ENCODE results near the gene NLE1. TPM values are rescaled to one million over a fixed set of nuclear protein-coding genes. Genes with fewer than 3 reads are reported as not detected.

The NLE1 gene
- polyA plus RNA-seq, 1 donor from 2014 or later, result 30.8 TPM

DNA sequence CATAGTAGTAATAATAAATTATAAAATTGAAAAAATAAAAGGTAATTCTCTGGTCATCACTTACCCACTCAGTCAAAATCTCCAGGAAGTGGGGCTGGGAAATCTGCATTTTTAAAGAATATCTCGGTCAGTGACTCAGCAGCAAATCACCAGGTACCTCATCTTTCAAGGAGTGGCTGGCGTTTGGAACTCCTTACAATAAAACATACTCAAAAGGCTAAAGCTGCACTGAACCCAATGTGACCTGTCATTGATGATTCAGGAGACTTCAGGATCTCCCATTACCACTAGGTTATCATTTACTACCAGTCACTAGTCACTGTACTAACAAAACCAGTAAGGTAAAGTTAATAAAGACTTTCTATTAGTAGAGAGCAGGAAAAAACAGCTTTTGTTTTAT, 57.1 kb downstream of the NLE1 start:
- no peak for TF ChIP-seq TAF1 (IDR thresholded peaks at IDR 0.05; ENCODE audit: low read depth)
- H3K9me2 ChIP-seq (ENCODE audit: insufficient read depth, low read length), result no peaks in the 10 kb centered on the region
- no peak overlapping the region for H3K4me2 ChIP-seq (ENCODE audit: low read length)
- H3K36me3 ChIP-seq (ENCODE audit: insufficient read depth, low read length), result no peaks in the 10 kb centered on the region
- no peak overlapping the region for H3K9ac ChIP-seq (ENCODE audit: low read length)
- no peak overlapping the region for H3K4me3 ChIP-seq (ENCODE audit: low read length)
- no peaks in the 10 kb centered on the region for H4K20me1 ChIP-seq (ENCODE audit: insufficient read depth)
- no peaks in the 10 kb centered on the region for H3K27me3 ChIP-seq (ENCODE audit: insufficient read depth, low read depth, low read length)
- H3K9me3 ChIP-seq (ENCODE audit: low read length), result no peaks in the 10 kb centered on the region
- H2AFZ ChIP-seq (ENCODE audit: low read depth, low read length), result no peak overlapping the region
- H3K27ac ChIP-seq (ENCODE audit: low read length), result no peak overlapping the region
- peaks cover 16% of the 10 kb centered on the region for H3K79me2 ChIP-seq (replicated peaks; ENCODE audit: insufficient read depth, low read length)
- H3F3A ChIP-seq (ENCODE audit: insufficient read depth, low read length, poor library complexity, severe bottlenecking), result no peaks in the 10 kb centered on the region

DNA sequence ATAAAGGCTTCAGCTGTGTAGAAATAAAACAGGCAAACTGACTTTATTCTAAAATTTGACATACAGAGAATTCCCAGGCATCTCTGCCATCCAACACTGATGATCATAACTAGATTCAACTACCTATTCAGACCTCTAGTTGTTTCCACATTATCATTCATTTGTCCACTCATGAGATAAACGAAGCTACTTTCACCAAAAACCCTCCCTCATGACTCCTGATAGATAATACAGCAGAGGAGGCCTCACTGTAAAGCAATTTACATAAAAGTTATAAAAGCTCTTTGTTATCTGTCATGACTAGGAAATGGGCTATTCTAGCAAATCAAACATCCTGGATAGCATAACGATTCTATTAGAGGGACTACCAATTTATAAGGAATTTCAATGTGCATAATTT, 59.0 kb downstream of the NLE1 start:
- H4K20me1 ChIP-seq (ENCODE audit: insufficient read depth), result no peaks in the 10 kb centered on the region
- H3K79me2 ChIP-seq (replicated peaks; ENCODE audit: insufficient read depth, low read length), result peaks cover 16% of the 10 kb centered on the region
- H3K9me3 ChIP-seq (ENCODE audit: low read length), result no peaks in the 10 kb centered on the region
- H3F3A ChIP-seq (ENCODE audit: insufficient read depth, low read length, poor library complexity, severe bottlenecking), result no peaks in the 10 kb centered on the region
- H3K4me2 ChIP-seq (ENCODE audit: low read length), result no peak overlapping the region
- H3K27ac ChIP-seq (ENCODE audit: low read length), result no peak overlapping the region
- no peak overlapping the region for H3K9ac ChIP-seq (ENCODE audit: low read length)
- no peaks in the 10 kb centered on the region for H3K9me2 ChIP-seq (ENCODE audit: insufficient read depth, low read length)
- no peak overlapping the region for H3K4me3 ChIP-seq (ENCODE audit: low read length)
- TF ChIP-seq MXI1 (conservative IDR thresholded peaks at IDR 0.05; ENCODE audit: poor library complexity, severe bottlenecking) (no peak), EZH2 (IDR thresholded peaks at IDR 0.05; ENCODE audit: borderline replicate concordance, insufficient read depth, low read length, poor library complexity, severe bottlenecking) (no peak), EP300 (conservative IDR thresholded peaks at IDR 0.05; ENCODE audit: poor library complexity, severe bottlenecking) (no peak), TAF1 (IDR thresholded peaks at IDR 0.05; ENCODE audit: low read depth) (no peak), SMC3 (conservative IDR thresholded peaks at IDR 0.05; ENCODE audit: poor library complexity) (no peak), RAD21 (conservative IDR thresholded peaks at IDR 0.05) (no peak)
- TF ChIP-seq, protein P1, sequence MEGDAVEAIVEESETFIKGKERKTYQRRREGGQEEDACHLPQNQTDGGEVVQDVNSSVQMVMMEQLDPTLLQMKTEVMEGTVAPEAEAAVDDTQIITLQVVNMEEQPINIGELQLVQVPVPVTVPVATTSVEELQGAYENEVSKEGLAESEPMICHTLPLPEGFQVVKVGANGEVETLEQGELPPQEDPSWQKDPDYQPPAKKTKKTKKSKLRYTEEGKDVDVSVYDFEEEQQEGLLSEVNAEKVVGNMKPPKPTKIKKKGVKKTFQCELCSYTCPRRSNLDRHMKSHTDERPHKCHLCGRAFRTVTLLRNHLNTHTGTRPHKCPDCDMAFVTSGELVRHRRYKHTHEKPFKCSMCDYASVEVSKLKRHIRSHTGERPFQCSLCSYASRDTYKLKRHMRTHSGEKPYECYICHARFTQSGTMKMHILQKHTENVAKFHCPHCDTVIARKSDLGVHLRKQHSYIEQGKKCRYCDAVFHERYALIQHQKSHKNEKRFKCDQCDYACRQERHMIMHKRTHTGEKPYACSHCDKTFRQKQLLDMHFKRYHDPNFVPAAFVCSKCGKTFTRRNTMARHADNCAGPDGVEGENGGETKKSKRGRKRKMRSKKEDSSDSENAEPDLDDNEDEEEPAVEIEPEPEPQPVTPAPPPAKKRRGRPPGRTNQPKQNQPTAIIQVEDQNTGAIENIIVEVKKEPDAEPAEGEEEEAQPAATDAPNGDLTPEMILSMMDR (IDR thresholded peaks at IDR 0.05; ENCODE audit: poor library complexity, severe bottlenecking), result no peak
- TF ChIP-seq, protein P2, sequence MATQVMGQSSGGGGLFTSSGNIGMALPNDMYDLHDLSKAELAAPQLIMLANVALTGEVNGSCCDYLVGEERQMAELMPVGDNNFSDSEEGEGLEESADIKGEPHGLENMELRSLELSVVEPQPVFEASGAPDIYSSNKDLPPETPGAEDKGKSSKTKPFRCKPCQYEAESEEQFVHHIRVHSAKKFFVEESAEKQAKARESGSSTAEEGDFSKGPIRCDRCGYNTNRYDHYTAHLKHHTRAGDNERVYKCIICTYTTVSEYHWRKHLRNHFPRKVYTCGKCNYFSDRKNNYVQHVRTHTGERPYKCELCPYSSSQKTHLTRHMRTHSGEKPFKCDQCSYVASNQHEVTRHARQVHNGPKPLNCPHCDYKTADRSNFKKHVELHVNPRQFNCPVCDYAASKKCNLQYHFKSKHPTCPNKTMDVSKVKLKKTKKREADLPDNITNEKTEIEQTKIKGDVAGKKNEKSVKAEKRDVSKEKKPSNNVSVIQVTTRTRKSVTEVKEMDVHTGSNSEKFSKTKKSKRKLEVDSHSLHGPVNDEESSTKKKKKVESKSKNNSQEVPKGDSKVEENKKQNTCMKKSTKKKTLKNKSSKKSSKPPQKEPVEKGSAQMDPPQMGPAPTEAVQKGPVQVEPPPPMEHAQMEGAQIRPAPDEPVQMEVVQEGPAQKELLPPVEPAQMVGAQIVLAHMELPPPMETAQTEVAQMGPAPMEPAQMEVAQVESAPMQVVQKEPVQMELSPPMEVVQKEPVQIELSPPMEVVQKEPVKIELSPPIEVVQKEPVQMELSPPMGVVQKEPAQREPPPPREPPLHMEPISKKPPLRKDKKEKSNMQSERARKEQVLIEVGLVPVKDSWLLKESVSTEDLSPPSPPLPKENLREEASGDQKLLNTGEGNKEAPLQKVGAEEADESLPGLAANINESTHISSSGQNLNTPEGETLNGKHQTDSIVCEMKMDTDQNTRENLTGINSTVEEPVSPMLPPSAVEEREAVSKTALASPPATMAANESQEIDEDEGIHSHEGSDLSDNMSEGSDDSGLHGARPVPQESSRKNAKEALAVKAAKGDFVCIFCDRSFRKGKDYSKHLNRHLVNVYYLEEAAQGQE (IDR thresholded peaks at IDR 0.05; ENCODE audit: borderline replicate concordance), result no peak
- H3K36me3 ChIP-seq (ENCODE audit: insufficient read depth, low read length), result no peaks in the 10 kb centered on the region
- no peaks in the 10 kb centered on the region for H3K27me3 ChIP-seq (ENCODE audit: insufficient read depth, low read depth, low read length)
- H2AFZ ChIP-seq (ENCODE audit: low read depth, low read length), result no peak overlapping the region

- Histone ChIP-seq H3K4me2 (ENCODE audit: low read length) (no peak overlapping the region), H3K79me2 (replicated peaks; ENCODE audit: insufficient read depth, low read length) (peaks cover 14% of the 10 kb centered on the region), H4K20me1 (ENCODE audit: insufficient read depth) (no peaks in the 10 kb centered on the region), H3K9ac (ENCODE audit: low read length) (no peak overlapping the region), H3K4me3 (ENCODE audit: low read length) (no peak overlapping the region), H3F3A (ENCODE audit: insufficient read depth, low read length, poor library complexity, severe bottlenecking) (no peaks in the 10 kb centered on the region), H3K9me3 (ENCODE audit: low read length) (no peaks in the 10 kb centered on the region), H3K9me2 (ENCODE audit: insufficient read depth, low read length) (no peaks in the 10 kb centered on the region), H3K27me3 (ENCODE audit: insufficient read depth, low read depth, low read length) (no peaks in the 10 kb centered on the region), H3K36me3 (ENCODE audit: insufficient read depth, low read length) (no peaks in the 10 kb centered on the region), H2AFZ (ENCODE audit: low read depth, low read length) (no peak overlapping the region), H3K27ac (ENCODE audit: low read length) (no peak overlapping the region)
- TF ChIP-seq TAF1 (IDR thresholded peaks at IDR 0.05; ENCODE audit: low read depth), result no peak
- TF ChIP-seq MXI1 (conservative IDR thresholded peaks at IDR 0.05; ENCODE audit: poor library complexity, severe bottlenecking), result no peak
- TF ChIP-seq, protein P2 (IDR thresholded peaks at IDR 0.05; ENCODE audit: borderline replicate concordance), result no peak
- no peak for TF ChIP-seq EZH2 (IDR thresholded peaks at IDR 0.05; ENCODE audit: borderline replicate concordance, insufficient read depth, low read length, poor library complexity, severe bottlenecking)
- no peak for TF ChIP-seq SMC3 (conservative IDR thresholded peaks at IDR 0.05; ENCODE audit: poor library complexity)
- no peak for TF ChIP-seq RAD21 (conservative IDR thresholded peaks at IDR 0.05)
- TF ChIP-seq POLR2AphosphoS5 (IDR thresholded peaks at IDR 0.05), result no peak
- TF ChIP-seq EP300 (conservative IDR thresholded peaks at IDR 0.05; ENCODE audit: poor library complexity, severe bottlenecking), result no peak
- TF ChIP-seq, protein P1 (IDR thresholded peaks at IDR 0.05; ENCODE audit: poor library complexity, severe bottlenecking), result no peak
Observed at GRCh38 chr17:35082073-35082657, 59.9 kb downstream of the NLE1 start.

Data from neural cell (in vitro differentiated cells).